HG03460 (cell line): Measurements from ENCODE around the gene COPB2.
A peak's percentile ranks its signal among the peaks of the same experiment; 100 is the strongest.

ENCODE experiments used
- ATAC-seq: cut with Tn5 transposase; IDR thresholded peaks from one replicate; pipeline ENCODE4 v1.9.1; 2021; ENCODE audit not compliant: unreplicated experiment

Gene COPB2

GRCh38 chr3:139329364-139329850 lies 60.0 kb downstream of the COPB2 start:
- peak; percentile 95 for ATAC-seq

- no peak for ATAC-seq
Observed at GRCh38 chr3:139328356-139328755, 61.1 kb downstream of the COPB2 start.

DNA sequence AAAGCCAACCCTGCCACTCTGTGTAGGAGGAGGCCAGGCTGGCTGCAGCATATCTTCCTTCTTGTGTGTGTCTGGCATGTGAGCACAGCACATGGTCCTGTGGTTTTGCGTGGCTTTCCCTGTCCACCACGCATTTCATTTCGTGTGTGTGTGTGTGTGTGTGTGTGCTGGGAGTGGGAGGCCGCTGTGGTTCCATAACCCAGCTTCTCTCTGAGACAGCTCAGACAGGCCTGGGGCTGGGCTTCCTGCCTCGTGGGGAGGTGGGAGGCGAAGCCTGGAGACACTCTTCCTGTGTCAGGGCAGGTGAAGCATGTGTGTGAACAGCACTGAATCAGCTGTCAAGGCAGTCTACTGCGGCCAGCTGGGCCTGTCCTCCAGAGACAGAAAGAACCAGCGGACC lies 61.6 kb downstream of the COPB2 start:
- no peak for ATAC-seq

DNA sequence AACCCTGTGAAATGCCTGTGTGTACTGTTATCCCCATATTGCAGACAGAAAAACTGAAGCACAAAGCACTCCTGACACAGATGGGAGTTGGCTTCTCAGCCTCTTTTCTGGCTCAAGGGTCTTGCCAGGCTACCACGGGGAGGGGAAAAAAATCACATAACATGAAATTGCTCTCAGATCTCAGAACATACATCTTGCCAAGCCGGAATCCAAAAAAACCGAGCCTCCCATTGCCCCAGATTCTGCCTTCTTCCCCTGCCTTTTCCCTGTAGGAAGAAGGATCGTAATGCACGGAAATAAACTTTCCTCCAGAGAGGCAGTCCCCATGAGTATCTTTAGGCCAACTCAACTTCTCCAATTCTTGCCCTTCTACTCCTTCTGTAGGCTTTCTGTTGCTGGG lies 62.2 kb downstream of the COPB2 start:
- no peak for ATAC-seq

GRCh38 chr3:139326707-139327106 lies 62.7 kb downstream of the COPB2 start:
- ATAC-seq, result no peak

DNA sequence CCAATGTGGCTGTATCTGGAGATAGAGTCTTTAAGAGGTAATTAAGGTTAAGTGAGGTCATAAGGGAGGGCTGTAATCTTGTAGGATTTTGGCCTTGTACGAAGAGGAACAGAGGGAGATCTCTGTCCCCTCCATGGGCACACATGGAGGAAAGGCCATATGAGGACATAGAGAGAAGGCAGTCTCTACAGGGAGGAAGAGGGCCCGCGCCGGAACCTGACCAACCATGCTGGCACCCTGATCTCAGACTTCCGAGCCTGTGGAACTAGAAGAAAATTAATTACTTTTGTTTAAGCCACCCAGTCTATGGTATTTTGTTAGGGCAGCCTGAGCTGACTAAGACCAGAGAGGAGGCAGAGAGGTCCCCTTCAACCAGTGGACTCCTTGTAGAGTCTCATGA lies 63.3 kb downstream of the COPB2 start:
- ATAC-seq, result no peak

- ATAC-seq, result no peak
Observed at GRCh38 chr3:139325551-139325950, 63.9 kb downstream of the COPB2 start.

DNA sequence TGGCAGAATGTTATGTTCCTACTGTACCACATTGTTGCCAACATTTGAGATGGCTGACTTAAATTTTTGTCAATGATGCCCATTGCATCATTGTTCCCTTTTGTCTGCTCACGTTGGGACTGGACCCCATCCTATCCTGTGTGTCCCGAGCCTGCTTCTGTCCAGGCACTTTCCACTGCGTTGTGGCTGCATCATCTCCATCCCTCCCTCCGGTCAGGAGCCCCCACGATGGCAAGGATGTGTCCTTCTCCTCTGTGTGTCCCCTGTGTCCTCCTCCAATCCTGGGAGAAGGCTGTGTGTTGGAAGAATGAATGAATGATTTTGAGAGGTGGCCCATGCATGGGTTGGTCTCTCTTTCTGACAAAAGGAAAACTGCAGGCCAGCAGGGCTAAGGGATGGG lies 65.0 kb downstream of the COPB2 start:
- no peak for ATAC-seq

DNA sequence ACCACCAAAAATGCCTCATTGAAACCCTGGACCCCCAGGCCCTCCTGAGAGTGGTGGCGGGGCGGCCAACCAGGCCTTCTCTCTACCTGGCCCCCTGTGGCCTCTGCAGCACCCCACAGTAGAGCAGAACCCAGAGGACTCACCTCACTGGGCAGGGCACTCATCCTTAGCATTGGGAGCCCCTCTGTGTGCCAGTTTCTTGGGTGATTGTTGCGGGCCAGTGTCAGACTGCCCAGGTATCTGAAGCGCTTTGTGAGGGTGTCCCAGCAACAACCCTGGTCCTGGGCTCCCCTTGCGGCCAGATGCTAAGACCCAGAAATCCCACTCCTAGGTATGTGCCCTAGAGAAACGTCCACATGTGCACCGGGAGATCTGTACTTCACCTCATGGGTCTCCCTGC lies 66.3 kb downstream of the COPB2 start:
- ATAC-seq, result no peak

- ATAC-seq, result no peak
Observed at GRCh38 chr3:139322346-139322745, 67.1 kb downstream of the COPB2 start.

GRCh38 chr3:139320551-139321309 lies 68.7 kb downstream of the COPB2 start:
- ATAC-seq, result no peak

DNA sequence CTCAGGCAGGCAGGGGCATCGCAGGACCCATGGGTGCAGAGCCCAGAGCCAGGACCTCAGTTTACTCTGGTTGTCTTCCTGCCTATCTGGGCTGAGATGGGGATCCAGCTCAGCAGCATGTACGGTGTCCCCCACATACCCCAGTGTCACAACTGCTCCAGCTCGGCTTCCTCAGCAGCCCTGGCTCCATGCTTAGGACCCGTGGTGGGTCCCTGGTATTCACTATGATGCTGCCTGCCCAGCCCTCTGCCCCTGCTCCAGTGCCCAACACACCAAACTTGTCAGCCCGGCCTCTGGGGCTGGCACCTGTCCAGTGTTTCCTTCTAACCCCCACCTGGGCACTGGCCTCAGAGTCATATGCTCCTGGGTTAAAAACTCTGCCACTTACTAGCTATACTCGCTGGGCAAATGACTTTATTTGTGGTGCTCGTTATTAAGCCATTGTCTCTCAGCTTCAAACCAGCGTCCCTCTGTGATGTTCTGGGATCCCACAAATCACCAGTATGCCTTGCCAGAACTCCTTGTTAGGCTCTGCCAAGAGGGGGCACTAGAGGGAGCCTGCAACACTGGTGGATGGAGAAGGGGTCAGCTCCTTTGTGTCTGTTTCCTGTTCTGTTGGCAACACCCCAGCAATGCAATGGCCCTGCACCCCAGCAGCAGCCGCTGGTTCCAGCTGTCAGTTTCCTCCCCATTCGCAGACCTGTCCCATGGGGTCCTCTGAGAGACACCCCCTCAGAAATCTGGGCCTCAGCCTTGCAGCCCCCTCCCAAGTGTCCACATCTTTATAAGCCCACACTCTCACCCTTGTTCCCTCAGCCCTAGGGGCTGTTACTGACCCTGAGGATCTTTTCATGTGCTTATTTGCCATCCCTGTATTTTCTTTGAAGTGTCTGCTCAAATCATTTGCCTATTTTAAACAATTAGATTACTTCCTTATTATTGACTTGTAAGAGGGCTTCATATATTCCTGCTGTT lies 69.7 kb downstream of the COPB2 start:
- ATAC-seq, result no peak

GRCh38 chr3:139318826-139319225 lies 70.6 kb downstream of the COPB2 start:
- ATAC-seq, result no peak

DNA sequence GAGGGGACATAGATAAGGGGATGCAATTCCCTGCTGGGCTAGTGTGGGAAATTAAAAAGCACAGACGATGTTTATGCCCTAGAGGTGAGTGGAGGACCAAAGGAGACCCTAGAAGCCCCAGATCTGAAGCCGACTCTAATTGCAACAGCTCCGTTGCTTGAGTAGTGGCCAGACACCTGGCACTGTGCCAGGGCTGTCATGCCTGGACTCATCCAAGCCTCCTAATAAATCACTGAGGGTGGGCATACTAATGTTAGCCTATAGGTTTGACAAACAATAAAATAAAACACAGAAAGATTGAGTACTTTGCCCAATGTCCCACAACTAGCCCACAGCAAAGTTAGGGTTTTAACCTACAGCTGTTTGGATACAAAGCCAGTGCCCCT lies 71.0 kb downstream of the COPB2 start:
- no peak for ATAC-seq

DNA sequence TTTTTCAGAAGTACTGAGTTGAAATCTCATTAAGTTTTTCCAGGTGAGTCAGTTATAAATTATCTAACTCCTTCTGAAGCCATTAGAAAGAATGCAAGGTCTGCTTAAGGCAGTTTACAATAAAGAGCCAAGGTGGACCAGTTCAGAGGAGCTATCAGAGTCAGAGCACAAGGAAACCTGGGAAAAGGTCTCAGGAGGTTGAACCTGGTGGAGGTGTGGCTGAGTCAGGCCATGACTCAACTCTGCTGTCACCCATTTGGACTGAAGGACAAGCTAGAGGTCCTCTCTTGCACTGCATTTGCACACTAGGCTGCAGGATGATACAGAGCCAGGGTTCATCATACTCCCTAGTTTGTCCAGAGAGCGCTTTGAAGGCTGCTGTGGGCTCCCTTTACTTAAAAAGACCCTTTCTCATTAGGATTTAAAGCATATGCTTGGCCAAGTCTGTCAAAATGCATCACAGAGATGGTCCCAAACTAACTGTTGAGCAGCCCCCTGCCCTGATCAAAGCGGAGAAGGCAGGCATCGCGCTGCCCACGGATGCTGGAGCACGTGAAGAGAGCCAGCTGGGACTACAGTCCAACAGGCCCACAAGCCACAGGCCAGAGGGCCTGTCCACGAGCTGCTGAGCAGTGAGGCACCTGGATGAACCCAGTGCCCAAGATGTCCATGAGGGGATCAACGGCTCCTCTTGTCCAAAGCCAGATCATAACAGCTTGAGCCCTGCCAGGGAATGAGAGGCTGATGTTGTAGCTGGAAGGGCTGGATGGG lies 71.6 kb downstream of the COPB2 start:
- no peak for ATAC-seq

GRCh38 chr3:139317215-139317614 lies 72.2 kb downstream of the COPB2 start:
- no peak for ATAC-seq

DNA sequence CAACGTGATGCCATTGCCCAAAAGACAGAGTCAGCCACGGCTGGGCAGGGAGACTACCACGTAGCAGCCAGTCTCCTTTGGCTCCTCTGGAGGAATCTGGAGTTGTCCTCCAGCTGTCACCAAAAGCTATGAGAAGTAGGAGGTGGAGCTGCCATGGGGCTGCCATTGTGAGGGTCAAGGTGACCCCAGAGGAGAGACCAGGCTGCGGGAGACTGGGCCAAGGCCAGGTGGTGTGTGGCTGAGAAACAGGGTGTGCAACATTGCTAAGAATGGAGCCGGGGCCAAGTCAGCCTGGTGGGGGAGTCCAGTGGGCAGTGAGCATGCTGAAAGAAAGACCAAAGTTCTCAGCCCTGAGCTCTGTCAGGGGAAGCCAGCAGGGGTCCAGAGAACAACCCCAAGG lies 75.5 kb downstream of the COPB2 start:
- ATAC-seq, result no peak

DNA sequence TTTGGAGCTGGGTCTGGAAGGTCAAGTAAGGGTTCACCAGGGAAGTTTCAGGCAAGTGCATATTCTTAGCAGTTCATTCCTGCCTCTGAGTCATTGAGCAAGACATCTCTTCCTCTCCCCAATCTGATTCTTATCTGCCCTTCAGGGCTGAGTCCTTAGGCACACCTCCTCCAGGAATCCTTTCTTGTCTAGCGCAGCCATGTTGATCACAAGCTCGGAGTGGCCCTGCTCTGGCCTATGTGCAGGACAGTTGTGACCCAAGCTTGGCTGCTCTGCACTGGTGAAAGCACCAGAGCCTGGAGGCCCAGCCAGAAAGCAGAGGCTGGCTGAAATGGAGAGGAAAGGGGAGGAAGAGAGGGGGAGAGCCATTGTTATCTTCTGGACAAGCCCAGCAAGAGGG lies 76.5 kb downstream of the COPB2 start:
- no peak for ATAC-seq

GRCh38 chr3:139312416-139312815 lies 77.0 kb downstream of the COPB2 start:
- no peak for ATAC-seq

GRCh38 chr3:139311557-139311956 lies 77.9 kb downstream of the COPB2 start:
- no peak for ATAC-seq

DNA sequence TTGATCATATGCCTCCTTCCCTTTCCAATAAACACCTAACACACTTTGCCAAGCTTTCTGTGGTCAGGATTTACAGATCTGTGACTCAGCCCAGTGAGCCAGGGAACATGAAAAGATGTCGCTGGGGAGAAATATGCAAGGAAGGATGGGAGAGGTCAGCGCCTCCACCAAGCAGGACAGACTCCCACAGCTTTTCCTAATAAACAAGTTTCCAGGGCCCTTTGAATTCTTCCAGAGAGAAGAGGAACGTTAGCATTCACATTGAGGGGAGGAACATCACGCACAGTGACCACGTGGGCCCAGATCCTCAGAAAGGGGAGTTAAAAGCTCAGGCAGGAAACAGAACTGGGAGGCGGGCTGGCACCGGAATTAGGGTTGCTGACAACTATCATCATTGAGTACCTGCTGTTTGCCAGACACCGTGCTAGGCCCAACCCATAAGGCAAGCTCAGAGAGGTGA lies 78.9 kb downstream of the COPB2 start:
- ATAC-seq, result no peak
